Mesothelial cell of epicardium (in vitro differentiated cells): Measurements from ENCODE around the gene SPON1. TPM values are rescaled to one million over a fixed set of nuclear protein-coding genes. Genes with fewer than 3 reads are reported as not detected.

ENCODE experiments used
- DNase-seq, 2 experiments: peaks; one replicate each; pipeline ENCODE4 v3.0.0; 2021; ENCODE audit warnings: low spot score in 2 of 2; ENCODE audit not compliant: unreplicated experiment in 2 of 2
- H3K27ac Mint-ChIP-seq: 2 replicates; pipeline ENCODE4 v1.8.0; 2021; ENCODE audit warnings: mixed read lengths
- H3K27me3 Mint-ChIP-seq: 2 replicates; pipeline ENCODE4 v1.8.0; 2021; ENCODE audit warnings: low read depth, mixed read lengths
- H3K36me3 Mint-ChIP-seq: 2 replicates; pipeline ENCODE4 v1.8.0; 2021; ENCODE audit warnings: mixed read lengths
- H3K4me1 Mint-ChIP-seq: 2 replicates; pipeline ENCODE4 v1.8.0; 2021; ENCODE audit warnings: mixed read lengths
- H3K4me3 Mint-ChIP-seq: 2 replicates; pipeline ENCODE4 v1.8.0; 2021; ENCODE audit warnings: mild to moderate bottlenecking, moderate library complexity, mixed read lengths
- H3K9me3 Mint-ChIP-seq: 2 replicates; pipeline ENCODE4 v1.8.0; 2021; ENCODE audit warnings: mixed read lengths
- total RNA-seq: library from RNA; stranded (reverse); gene quantifications from 3 replicates; pipeline ENCODE4 v1.2.1, GENCODE V29; 2021
- TF ChIP-seq, protein P1 (sequence below): fragments of 200-600 bp; sonication (generic); IDR thresholded peaks from one replicate; pipeline ENCODE4 v1.5.0; 2021; ENCODE audit warnings: antibody characterized with exemption; ENCODE audit not compliant: unreplicated experiment

The SPON1 gene
- total RNA-seq, 1 donor from 2014 or later: 30.9 TPM

DNA sequence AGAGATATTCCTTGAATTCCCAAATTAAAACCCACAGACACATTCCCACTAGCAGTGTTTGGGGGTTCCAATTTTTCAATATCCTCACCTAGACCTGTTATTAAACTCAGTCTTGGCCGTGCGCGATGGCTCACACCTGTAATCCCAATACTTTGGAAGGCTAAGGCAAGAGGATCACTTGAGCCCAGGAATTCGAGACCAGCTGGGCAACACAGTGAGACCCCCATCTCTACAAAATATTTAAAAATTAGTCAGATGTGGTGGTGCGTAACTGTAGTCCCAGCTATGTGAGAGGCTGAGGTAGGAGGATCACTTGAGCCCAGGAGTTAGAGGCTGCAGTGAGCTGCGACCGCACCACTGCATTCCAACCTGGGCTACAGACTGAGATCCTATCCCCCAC is 343.1 kb downstream of the SPON1 start:
- no peak for DNase-seq
- TF ChIP-seq, protein P1, sequence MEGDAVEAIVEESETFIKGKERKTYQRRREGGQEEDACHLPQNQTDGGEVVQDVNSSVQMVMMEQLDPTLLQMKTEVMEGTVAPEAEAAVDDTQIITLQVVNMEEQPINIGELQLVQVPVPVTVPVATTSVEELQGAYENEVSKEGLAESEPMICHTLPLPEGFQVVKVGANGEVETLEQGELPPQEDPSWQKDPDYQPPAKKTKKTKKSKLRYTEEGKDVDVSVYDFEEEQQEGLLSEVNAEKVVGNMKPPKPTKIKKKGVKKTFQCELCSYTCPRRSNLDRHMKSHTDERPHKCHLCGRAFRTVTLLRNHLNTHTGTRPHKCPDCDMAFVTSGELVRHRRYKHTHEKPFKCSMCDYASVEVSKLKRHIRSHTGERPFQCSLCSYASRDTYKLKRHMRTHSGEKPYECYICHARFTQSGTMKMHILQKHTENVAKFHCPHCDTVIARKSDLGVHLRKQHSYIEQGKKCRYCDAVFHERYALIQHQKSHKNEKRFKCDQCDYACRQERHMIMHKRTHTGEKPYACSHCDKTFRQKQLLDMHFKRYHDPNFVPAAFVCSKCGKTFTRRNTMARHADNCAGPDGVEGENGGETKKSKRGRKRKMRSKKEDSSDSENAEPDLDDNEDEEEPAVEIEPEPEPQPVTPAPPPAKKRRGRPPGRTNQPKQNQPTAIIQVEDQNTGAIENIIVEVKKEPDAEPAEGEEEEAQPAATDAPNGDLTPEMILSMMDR: no peak
- Mint-ChIP-seq H3K27me3 (no peaks in the 10 kb centered on the region), H3K4me3 (no peak overlapping the region), H3K36me3 (no peaks in the 10 kb centered on the region), H3K27ac (no peak overlapping the region), H3K4me1 (peaks cover 3% of the 10 kb centered on the region), H3K9me3 (no peaks in the 10 kb centered on the region)

DNA sequence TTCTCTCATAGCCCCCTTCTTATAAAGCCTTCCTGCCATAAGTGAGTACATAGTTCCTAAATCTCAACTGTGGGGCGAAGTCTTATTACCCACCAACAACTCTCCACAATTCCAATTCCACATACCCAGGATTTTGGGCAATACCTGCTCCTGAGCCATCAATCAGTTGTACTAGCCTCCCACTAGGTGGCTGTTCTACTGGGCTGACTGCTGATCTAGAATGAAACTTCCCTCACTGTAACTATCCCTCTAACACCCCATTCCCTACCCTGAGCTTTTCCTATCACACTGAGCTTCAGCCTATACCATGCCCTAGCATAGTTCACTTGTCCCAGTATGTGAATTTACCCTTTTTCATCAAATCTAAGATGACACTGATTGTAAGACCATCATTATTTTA is 344.0 kb downstream of the SPON1 start:
- peaks cover 3% of the 10 kb centered on the region for H3K4me1 Mint-ChIP-seq
- H3K36me3 Mint-ChIP-seq: no peaks in the 10 kb centered on the region
- no peak for DNase-seq
- TF ChIP-seq, protein P1: no peak
- H3K27ac Mint-ChIP-seq: no peak overlapping the region
- no peaks in the 10 kb centered on the region for H3K27me3 Mint-ChIP-seq
- H3K4me3 Mint-ChIP-seq: no peak overlapping the region
- no peaks in the 10 kb centered on the region for H3K9me3 Mint-ChIP-seq

DNA sequence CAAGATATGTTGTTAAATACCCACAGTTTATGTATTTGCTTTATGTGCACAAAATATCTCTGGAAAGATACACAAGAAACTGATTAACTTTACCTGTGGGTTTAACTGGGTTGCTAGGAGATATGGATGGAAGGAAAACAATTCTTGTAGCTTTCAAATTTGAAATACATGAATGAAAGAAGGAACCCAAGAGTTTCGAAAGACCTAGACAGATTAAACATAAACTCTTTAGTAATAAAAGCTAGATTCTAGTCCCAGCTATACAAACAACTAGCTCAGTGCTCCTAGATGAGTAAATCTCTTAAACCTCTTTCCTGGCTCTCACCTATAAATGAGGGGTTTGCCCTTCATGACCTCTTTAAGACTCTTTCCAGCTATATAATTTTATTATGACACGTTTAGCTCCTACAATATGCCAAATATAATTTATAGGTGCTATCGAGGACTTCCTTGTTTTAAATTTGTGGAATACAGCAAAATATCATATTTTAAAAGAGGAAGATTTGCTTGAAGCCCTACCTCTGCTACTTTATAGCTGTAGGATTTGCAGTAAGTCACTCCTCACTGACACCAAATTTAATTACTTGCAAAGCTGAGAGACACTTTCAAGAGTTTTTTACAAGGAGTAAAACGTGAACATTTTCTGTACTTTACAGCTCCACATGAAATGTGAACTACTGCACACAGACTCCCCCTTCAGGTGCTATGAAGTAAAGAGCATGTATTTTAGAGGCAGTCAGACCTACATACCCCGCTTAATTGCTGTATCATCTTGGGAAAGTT is 345.8 kb downstream of the SPON1 start:
- Mint-ChIP-seq H3K4me3 (no peak overlapping the region), H3K4me1 (peaks cover 7% of the 10 kb centered on the region)

DNA sequence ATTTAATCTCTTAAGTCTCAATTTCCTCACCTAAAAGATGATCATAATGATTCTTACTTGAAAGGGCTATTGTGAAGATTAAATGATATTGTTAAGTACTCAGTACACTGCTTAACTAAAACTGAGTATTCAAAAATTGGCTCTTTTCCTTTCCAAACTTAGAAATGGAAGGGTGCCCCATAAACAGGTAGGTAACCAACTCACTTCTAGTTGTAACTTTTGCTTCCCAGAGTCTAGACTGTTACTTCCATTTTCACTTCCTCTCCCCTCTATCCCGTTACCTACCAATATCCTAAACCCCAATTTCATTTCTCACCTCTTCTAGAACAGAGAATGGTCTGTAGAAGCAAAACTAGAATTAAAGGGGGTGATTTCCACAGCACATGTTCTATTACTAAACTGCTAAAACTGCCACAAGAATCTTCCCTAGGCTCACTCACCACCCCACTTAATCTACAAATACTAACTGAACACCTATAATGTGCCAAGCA is 346.4 kb downstream of the SPON1 start:
- TF ChIP-seq, protein P1: no peak
- H3K36me3 Mint-ChIP-seq: no peaks in the 10 kb centered on the region
- H3K4me3 Mint-ChIP-seq: no peak overlapping the region
- no peak overlapping the region for H3K27ac Mint-ChIP-seq
- peaks cover 9% of the 10 kb centered on the region for H3K4me1 Mint-ChIP-seq
- no peaks in the 10 kb centered on the region for H3K9me3 Mint-ChIP-seq
- H3K27me3 Mint-ChIP-seq: no peaks in the 10 kb centered on the region
- no peak for DNase-seq

More for the DNA sequence above, 345.8 kb downstream of the SPON1 start:
- H3K9me3 Mint-ChIP-seq: no peaks in the 10 kb centered on the region
- no peak for DNase-seq
- H3K27me3 Mint-ChIP-seq: no peaks in the 10 kb centered on the region
- H3K36me3 Mint-ChIP-seq: no peaks in the 10 kb centered on the region
- H3K27ac Mint-ChIP-seq: peak overlapping the region; percentile 26
- TF ChIP-seq, protein P1: peak; percentile 39

DNA sequence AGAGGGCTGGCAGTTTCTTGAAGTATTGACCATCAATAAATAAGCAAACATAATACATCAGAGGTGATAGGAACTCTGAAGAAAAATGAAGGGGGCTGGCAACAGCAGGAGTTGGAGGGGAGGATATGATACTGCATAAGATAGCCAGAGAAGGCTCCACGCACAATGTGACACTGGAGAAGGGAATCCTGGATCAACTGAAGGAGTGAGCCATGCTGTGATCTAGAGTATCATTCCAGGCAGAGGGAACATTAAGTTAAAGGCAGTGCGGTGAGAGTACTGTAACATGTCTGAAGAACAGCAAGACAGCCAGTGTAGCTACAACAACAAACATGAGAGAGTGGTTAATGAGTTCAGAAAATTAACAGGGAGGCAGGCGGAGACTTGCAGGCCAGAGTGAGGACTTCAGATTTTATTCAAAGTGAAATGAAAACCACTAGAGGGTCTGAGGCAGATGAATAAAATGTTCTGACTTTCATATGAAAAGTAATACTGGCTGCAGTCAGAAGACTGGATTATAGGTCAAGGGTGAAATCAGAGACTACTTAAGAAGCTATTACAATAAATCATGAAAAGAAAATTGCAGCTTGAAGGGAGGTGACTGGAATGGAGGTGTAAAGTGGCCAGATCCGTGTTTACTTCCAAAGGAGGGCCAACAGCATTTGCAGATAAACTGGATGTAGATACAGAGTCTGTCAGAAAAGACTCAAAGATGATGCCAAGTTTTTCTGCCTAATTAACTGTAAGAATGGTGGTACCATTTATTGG is 347.1 kb downstream of the SPON1 start:
- H3K9me3 Mint-ChIP-seq: no peaks in the 10 kb centered on the region
- H3K4me1 Mint-ChIP-seq: peaks cover 9% of the 10 kb centered on the region
- H3K36me3 Mint-ChIP-seq: no peaks in the 10 kb centered on the region
- TF ChIP-seq, protein P1: no peak
- H3K27me3 Mint-ChIP-seq: no peaks in the 10 kb centered on the region
- no peak overlapping the region for H3K27ac Mint-ChIP-seq
- no peak for DNase-seq
- no peak overlapping the region for H3K4me3 Mint-ChIP-seq
